Activated CD4-positive, alpha-beta T cell treated with anti-CD3 and anti-CD28 coated beads for 36 hours (primary cell): ENCODE results near the gene STIM1. TPM values are rescaled to one million over a fixed set of nuclear protein-coding genes. Genes with fewer than 3 reads are reported as not detected.
A peak's percentile ranks its signal among the peaks of the same experiment; 100 is the strongest.

Experiments
- ATAC-seq: fragments of 200-7000 bp; cut with Tn5 transposase; one replicate; pipeline ENCODE4 v1.10.0; 2021; ENCODE audit warnings: mild to moderate bottlenecking, moderate library complexity
- CTCF ChIA-PET: fragments of 350-600 bp; sonication (Branson Sonifier 250); formaldehyde crosslinking; loops from one replicate; lab custom pipeline; 2021; ENCODE audit warnings: antibody characterized with exemption; lab: Charles Lee
- POLR2A ChIA-PET: fragments of 350-600 bp; sonication (Branson Sonifier 250); formaldehyde crosslinking; loops from one replicate; lab custom pipeline; 2021; ENCODE audit warnings: antibody characterized with exemption, inconsistent platforms; lab: Charles Lee
- DNase-seq: peaks from one replicate; pipeline ENCODE4 v3.0.0-alpha.2; 2020
- H3K27ac Mint-ChIP-seq: one replicate; pipeline ENCODE4 v1.8.0; 2021; ENCODE audit warnings: mixed read lengths
- H3K27me3 Mint-ChIP-seq: one replicate; pipeline ENCODE4 v1.8.0; 2021; ENCODE audit warnings: mixed read lengths
- H3K36me3 Mint-ChIP-seq: one replicate; pipeline ENCODE4 v1.8.0; 2021; ENCODE audit warnings: low read depth, mixed read lengths
- H3K4me1 Mint-ChIP-seq: one replicate; pipeline ENCODE4 v1.8.0; 2021; ENCODE audit warnings: mixed read lengths
- H3K4me3 Mint-ChIP-seq: one replicate; pipeline ENCODE4 v1.8.0; 2021; ENCODE audit warnings: mild to moderate bottlenecking, moderate library complexity, mixed read lengths
- H3K9me3 Mint-ChIP-seq: one replicate; pipeline ENCODE4 v1.8.0; 2021; ENCODE audit warnings: low read depth, mixed read lengths
- intact Hi-C, 2 experiments: fragments of 100-400 bp; cut with DNase I in 1 of 2; cut with micrococcal nuclease in 1 of 2; formaldehyde crosslinking; loops; one replicate each; pipeline versions ENCODE4 v1.14.2 to v1.15.1; 2022 to 2024; cut with DNase I, micrococcal nuclease
- total RNA-seq, 2 experiments: library from RNA; stranded (reverse); gene quantifications; one replicate each; pipeline ENCODE4 v1.2.3, GENCODE V29; 2021

Gene STIM1
- total RNA-seq, 2 experiments from 2014 or later, result 60.0 to 62.6 TPM

DNA sequence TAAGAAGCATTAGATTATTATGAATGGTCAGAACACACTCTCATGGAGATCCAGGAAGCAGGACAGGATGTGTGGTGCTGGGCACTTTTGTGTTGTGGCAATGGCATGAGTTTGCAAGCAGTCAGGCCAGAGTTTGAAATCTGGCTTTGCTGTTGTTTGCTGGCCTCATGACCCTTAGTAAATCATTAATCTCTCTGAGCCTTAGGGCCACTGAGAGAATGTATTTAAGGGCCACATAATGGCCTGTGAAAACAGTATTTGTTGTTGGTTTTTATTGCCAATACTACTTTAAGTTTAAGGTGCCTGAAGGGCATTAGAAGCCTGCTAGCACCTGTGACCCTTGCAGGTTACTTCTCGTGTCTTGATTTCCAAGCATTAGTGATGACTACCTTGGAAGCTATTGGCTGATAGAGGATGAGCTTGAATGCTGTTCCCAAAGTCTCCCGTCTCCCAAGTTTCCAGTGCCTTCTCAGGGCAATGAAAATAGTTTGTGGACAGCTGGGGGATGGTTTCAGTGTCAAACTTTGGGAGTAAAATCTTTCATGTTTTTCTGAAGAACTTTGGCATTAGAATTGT is 24.6 kb downstream of the STIM1 start:
- intact Hi-C loops, result no loop called here
- no peak overlapping the region for H3K4me3 Mint-ChIP-seq
- DNase-seq (no peak), ATAC-seq (no peak)
- H3K9me3 Mint-ChIP-seq, result no peaks in the 10 kb centered on the region
- no peaks in the 10 kb centered on the region for H3K27me3 Mint-ChIP-seq
- CTCF ChIA-PET, result interaction anchor here (0.6 to 2.8 kb wide), 5 partner anchors 25 to 193 kb away, joined by 3 to 16 read pairs (median 5); partner anchors contain the start of gene STIM1
- no peak overlapping the region for H3K27ac Mint-ChIP-seq
- POLR2A ChIA-PET, result no interaction called here
- H3K36me3 Mint-ChIP-seq, result no peaks in the 10 kb centered on the region
- H3K4me1 Mint-ChIP-seq, result peaks cover 81% of the 10 kb centered on the region

DNA sequence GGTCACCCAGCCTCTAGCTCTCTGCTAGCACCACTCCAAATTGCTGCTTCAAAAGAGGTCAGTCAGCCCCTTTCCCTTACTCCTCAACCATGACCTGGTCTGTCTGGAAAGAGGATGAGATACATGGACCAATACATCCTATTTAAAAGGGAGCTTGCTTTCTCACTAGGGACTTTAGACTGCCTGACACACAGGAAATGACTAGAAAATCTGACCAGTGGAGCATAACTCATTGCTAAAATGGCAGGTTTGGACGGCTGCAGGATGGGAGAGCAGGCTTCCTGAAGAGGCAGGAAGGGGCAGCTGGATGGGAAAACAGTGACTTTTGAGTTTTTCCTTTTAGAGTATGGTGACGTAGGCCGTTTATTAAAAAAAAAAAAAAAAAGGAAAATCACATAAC is 25.3 kb downstream of the STIM1 start:
- no peak for ATAC-seq
- POLR2A ChIA-PET, result no interaction called here
- H3K9me3 Mint-ChIP-seq, result no peaks in the 10 kb centered on the region

DNA sequence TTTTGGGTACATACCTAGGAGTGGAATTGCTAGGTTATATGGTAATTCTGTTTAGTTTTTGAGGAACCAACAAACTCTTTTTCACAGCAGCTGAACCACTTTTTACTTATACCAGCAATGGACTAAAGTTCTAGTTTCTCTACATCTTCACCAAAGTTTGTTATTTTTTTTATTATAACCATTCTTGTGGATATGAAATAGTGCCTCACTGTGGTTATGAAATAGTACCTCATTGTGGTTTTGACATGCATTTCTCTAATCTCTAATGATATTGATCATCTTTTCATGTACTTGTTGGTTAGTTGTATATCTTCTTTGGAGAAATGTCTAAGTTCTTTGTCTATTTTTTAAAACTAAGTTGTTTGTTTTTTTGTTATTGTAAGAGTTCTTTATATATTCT is 27.2 kb downstream of the STIM1 start:
- peaks cover 74% of the 10 kb centered on the region for H3K4me1 Mint-ChIP-seq

More for the DNA sequence above, 25.3 kb downstream of the STIM1 start:
- Mint-ChIP-seq H3K4me3 (no peak overlapping the region), H3K27me3 (no peaks in the 10 kb centered on the region), H3K4me1 (peaks cover 76% of the 10 kb centered on the region), H3K27ac (peak overlapping the region; percentile 79), H3K36me3 (no peaks in the 10 kb centered on the region)
- no peak for DNase-seq
- CTCF ChIA-PET, result interaction anchor here (0.6 to 2.8 kb wide), 7 partner anchors 16 to 192 kb away, joined by 3 to 16 read pairs (median 4); partner anchors contain the start of gene STIM1
- intact Hi-C loops, result no loop called here

DNA sequence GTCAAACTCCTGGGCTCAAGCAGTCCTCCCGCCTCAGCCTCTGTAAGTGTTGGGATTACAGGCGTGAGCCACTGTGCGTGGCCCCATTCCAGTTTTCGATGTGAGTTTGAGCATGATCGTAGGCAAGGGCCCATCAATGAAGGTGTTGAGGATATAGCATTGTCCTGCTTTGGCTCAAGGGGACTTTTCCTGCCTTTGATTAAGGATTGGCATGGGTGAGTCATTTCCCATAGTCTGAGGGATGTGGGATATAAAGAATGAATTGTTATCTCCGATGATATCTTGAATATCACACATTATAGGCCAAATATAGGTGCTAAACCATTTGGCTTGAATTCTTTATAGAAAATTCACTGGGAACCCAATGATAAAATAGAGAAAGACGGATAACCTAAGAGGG is 30.4 kb downstream of the STIM1 start:
- no peak for ATAC-seq
- POLR2A ChIA-PET, result no interaction called here

More for the DNA sequence above, 27.2 kb downstream of the STIM1 start:
- H3K27me3 Mint-ChIP-seq, result no peaks in the 10 kb centered on the region
- H3K27ac Mint-ChIP-seq, result peak overlapping the region; percentile 0
- H3K4me3 Mint-ChIP-seq, result no peak overlapping the region
- POLR2A ChIA-PET, result no interaction called here
- DNase-seq, result no peak
- intact Hi-C loops, result loop anchor here in 1 of 2 experiments (2.0 kb wide), 1 partner anchor 30 kb away; no protein-coding TSS in a partner anchor
- ATAC-seq, result no peak
- CTCF ChIA-PET, result interaction anchor here (1.0 to 2.2 kb wide), 5 partner anchors 9 to 43 kb away, joined by 3 to 5 read pairs (median 4); partner anchors contain the start of gene RHOG
- H3K9me3 Mint-ChIP-seq, result no peaks in the 10 kb centered on the region
- H3K36me3 Mint-ChIP-seq, result no peaks in the 10 kb centered on the region

DNA sequence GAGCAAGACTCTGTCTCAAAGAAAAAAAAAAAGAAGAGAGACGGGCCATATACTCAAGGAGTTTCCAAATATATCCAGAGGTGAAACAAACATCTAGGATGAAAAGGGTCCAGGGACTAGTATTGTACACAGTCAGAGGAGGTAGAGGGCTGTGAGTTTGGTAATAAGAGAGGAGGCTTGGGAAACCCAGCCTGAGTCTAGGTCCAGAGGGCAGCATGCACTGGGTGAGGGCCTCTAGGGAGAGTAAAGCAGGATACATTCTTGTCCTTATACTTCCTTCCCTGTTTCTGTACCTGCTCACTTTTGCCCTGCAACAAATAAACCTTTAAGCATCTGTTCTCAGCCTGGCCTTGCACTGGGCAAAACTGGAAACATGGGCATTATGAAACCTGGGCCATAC is 31.5 kb downstream of the STIM1 start:
- H3K27me3 Mint-ChIP-seq, result no peaks in the 10 kb centered on the region
- peaks cover 10% of the 10 kb centered on the region for H3K36me3 Mint-ChIP-seq
- CTCF ChIA-PET, result interaction anchor here (1.2 kb wide), 1 partner anchor 62 kb away, joined by 3 read pairs; no protein-coding TSS in a partner anchor
- H3K27ac Mint-ChIP-seq, result peak overlapping the region; percentile 8
- H3K9me3 Mint-ChIP-seq, result no peaks in the 10 kb centered on the region
- DNase-seq (no peak), ATAC-seq (no peak)
- peaks cover 60% of the 10 kb centered on the region for H3K4me1 Mint-ChIP-seq
- intact Hi-C loops, result no loop called here
- no peak overlapping the region for H3K4me3 Mint-ChIP-seq
- POLR2A ChIA-PET, result no interaction called here

More for the DNA sequence above, 30.4 kb downstream of the STIM1 start:
- H3K36me3 Mint-ChIP-seq, result peaks cover 6% of the 10 kb centered on the region
- DNase-seq, result no peak
- H3K4me3 Mint-ChIP-seq, result no peak overlapping the region
- CTCF ChIA-PET, result interaction anchor here (1.7 kb wide), 1 partner anchor 31 kb away, joined by 4 read pairs; no protein-coding TSS in a partner anchor
- no peaks in the 10 kb centered on the region for H3K9me3 Mint-ChIP-seq
- peaks cover 63% of the 10 kb centered on the region for H3K4me1 Mint-ChIP-seq
- H3K27ac Mint-ChIP-seq, result no peak overlapping the region
- intact Hi-C loops, result no loop called here
- no peaks in the 10 kb centered on the region for H3K27me3 Mint-ChIP-seq

DNA sequence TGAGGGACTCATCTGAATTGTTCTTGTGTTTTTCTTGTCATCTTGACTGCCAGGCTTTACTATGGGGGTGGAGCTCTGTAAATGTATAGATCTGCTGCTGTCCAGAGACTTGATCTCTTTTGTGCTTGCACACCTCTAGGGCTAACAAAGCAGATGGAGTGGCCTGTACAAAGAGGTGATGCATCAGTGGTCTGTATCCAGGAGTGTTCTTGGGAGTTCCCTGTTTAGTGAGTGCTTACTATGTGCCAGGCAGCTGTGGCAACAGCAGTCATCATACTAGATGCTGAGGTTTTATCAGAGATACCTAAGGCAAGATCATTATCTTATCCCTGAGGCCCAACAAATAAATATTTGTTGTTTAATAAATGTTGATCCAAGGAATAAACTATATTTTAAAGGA is 33.4 kb downstream of the STIM1 start:
- intact Hi-C loops, result no loop called here
- Mint-ChIP-seq H3K4me3 (no peak overlapping the region), H3K27ac (no peak overlapping the region), H3K4me1 (peaks cover 58% of the 10 kb centered on the region), H3K9me3 (no peaks in the 10 kb centered on the region), H3K36me3 (peaks cover 17% of the 10 kb centered on the region), H3K27me3 (no peaks in the 10 kb centered on the region)
- no peak for ATAC-seq
- DNase-seq, result no peak
- POLR2A ChIA-PET, result no interaction called here
- CTCF ChIA-PET, result interaction anchor here (1.0 to 1.4 kb wide), 2 partner anchors 21 to 33 kb away, joined by 5 read pairs; partner anchors contain the start of gene STIM1

DNA sequence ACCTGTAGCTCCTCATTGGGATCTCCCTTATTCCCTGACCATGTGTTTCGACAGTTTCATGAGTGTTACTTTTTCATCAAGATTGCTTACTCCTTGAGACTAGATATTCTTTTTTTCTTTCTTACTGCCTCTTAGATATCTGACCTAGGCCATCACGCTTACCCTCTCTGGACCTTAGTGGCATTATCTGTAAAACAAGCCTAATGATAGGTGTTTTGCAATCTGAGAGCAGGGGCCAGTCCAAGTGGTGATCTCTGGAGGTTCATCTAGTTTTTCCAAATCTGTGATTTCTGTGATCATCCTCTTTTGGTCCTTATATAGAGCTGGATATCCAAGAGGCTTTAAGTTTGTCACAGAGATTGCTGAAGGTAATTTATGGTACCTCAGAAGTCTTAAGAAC is 34.5 kb downstream of the STIM1 start:
- Mint-ChIP-seq H3K4me1 (peaks cover 60% of the 10 kb centered on the region), H3K27ac (no peak overlapping the region), H3K9me3 (no peaks in the 10 kb centered on the region), H3K27me3 (no peaks in the 10 kb centered on the region), H3K4me3 (no peak overlapping the region), H3K36me3 (peaks cover 17% of the 10 kb centered on the region)
- ATAC-seq (no peak), DNase-seq (no peak)
- intact Hi-C loops, result no loop called here
- CTCF ChIA-PET, result interaction anchor here (0.6 to 1.4 kb wide), 6 partner anchors 11 to 232 kb away, joined by 3 to 5 read pairs (median 3); partner anchors contain the start of gene STIM1
- POLR2A ChIA-PET, result no interaction called here

DNA sequence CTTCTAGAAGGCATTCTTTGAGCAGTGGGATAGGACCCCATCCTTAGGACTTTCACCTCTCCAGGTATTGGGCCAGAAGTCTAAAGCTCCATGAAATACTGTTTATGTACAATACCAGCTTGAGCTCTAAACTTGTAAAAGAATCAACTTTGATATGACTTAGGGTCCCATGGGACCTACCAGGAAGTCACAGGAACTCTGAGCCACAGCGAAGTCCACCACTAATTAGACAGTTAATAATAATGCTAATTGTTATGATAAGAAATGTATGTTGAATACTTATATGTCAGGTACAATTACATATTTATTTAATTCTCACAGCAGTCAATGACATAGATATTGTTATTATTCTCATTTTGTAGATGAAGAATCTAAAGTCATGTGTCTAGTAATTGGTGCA is 35.3 kb downstream of the STIM1 start:
- Mint-ChIP-seq H3K9me3 (no peaks in the 10 kb centered on the region), H3K4me1 (peaks cover 61% of the 10 kb centered on the region), H3K27me3 (no peaks in the 10 kb centered on the region), H3K36me3 (peaks cover 17% of the 10 kb centered on the region), H3K27ac (no peak overlapping the region), H3K4me3 (no peak overlapping the region)
- CTCF ChIA-PET, result interaction anchor here (0.6 to 0.9 kb wide), 3 partner anchors 43 to 231 kb away, joined by 3 to 4 read pairs (median 3); no protein-coding TSS in a partner anchor
- ATAC-seq, result no peak
- POLR2A ChIA-PET, result no interaction called here
- intact Hi-C loops, result no loop called here
- no peak for DNase-seq

DNA sequence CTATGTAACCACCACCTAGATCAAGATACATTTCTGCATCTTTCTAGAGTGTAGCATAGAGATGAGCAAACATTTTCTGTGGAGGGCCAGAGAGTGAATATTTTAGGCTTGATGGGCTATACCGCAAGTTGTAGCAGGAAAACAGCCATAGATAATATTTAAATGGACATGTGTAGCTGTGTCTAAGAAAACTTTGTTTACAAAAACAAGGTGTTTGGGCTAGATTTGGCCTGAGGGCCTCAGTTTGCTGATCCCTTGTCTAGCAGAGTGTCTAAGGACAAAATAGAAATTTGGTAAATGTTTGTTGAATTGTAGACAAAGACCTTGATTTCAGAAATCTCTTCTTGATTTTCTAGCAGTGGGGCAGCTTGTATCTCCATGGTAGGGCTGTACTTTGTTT is 36.3 kb downstream of the STIM1 start:
- Mint-ChIP-seq H3K4me1 (peaks cover 55% of the 10 kb centered on the region), H3K9me3 (no peaks in the 10 kb centered on the region), H3K4me3 (no peak overlapping the region), H3K27ac (no peak overlapping the region), H3K36me3 (peaks cover 17% of the 10 kb centered on the region), H3K27me3 (no peaks in the 10 kb centered on the region)
- intact Hi-C loops, result no loop called here
- ChIA-PET CTCF (no interaction called here), POLR2A (no interaction called here)
- ATAC-seq (no peak), DNase-seq (no peak)

DNA sequence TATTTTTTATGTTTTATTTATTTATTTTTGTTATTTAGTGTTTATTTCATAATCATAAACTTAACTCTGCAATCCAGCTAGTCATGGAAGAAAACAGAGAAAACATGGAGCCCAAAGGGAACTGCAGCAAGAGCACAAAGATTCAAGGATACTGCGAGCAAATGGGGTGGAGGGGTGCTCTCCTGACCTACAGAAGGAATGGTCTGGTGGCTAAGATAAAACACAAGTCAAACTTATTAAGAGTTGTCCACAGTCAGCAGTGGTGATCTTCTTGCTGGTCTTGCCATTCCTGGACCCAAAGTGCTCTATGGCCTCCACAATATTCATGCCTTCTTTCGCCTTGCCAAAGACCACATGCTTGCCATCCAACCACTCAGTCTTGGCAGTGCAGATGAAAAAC is 36.7 kb downstream of the STIM1 start:
- H3K36me3 Mint-ChIP-seq, result peaks cover 19% of the 10 kb centered on the region
- intact Hi-C loops, result no loop called here
- H3K4me1 Mint-ChIP-seq, result peaks cover 51% of the 10 kb centered on the region
- DNase-seq (no peak), ATAC-seq (no peak)
- H3K4me3 Mint-ChIP-seq, result no peak overlapping the region
- CTCF ChIA-PET, result no interaction called here
- H3K9me3 Mint-ChIP-seq, result no peaks in the 10 kb centered on the region
- H3K27me3 Mint-ChIP-seq, result no peaks in the 10 kb centered on the region
- POLR2A ChIA-PET, result no interaction called here
- H3K27ac Mint-ChIP-seq, result no peak overlapping the region

DNA sequence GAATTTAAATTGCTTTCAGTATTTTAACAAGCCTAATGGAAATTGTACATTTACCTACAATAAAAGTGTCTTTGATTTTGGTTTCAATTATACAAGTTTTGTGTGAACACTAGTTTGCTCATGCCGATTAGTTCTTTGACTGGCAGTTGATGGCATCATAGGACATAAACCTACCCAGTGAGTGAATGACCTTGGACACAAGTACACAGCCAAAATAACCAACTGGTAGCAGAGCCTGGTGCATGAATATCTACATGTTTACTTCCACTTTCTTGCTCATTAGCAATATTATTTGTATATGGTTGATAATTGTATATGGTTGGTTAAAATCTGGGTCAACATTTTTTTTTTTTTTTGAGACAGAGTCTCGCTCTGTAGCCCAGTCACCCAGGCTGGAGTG is 37.8 kb downstream of the STIM1 start:
- intact Hi-C loops, result no loop called here
- CTCF ChIA-PET, result interaction anchor here (0.7 to 2.4 kb wide), 4 partner anchors 26 to 181 kb away, joined by 3 to 10 read pairs (median 4); partner anchors contain the start of gene STIM1
- DNase-seq, result no peak

More for the DNA sequence above, 37.8 kb downstream of the STIM1 start:
- no peaks in the 10 kb centered on the region for H3K9me3 Mint-ChIP-seq
- ATAC-seq, result no peak
- peaks cover 19% of the 10 kb centered on the region for H3K36me3 Mint-ChIP-seq
- POLR2A ChIA-PET, result no interaction called here
- H3K27me3 Mint-ChIP-seq, result no peaks in the 10 kb centered on the region
- H3K4me3 Mint-ChIP-seq, result no peak overlapping the region
- H3K4me1 Mint-ChIP-seq, result peaks cover 43% of the 10 kb centered on the region
- no peak overlapping the region for H3K27ac Mint-ChIP-seq
